SK-N-SH (cell line): ENCODE results near the gene ARIH2. TPM values are rescaled to one million over a fixed set of nuclear protein-coding genes. Genes with fewer than 3 reads are reported as not detected.

Source experiments
- CTCF ChIA-PET: fragments of 300-600, 350-600 bp; formaldehyde crosslinking; extraction: SDS; loops from one replicate; lab custom pipeline; 2021; lab: Yijun Ruan, JAX
- POLR2A ChIA-PET: fragments of 350-600 bp; sonication (Branson Sonifier 250); formaldehyde crosslinking; extraction: SDS; loops from one replicate; lab custom pipeline; 2020; ENCODE audit warnings: antibody characterized with exemption, inconsistent platforms; lab: Yijun Ruan, JAX
- DNase-seq: peaks from one replicate; pipeline ENCODE4 v3.0.0; 2012
- H2AFZ ChIP-seq: fragments of 200-600 bp; sonication (generic); 2 replicates; pipeline ENCODE4 v1.8.1; 2016; ENCODE audit warnings: antibody characterized with exemption, mild to moderate bottlenecking, low read depth
- H3F3A ChIP-seq: fragments of 200-600 bp; sonication (generic); replicated peaks from 2 replicates; pipeline ENCODE3; 2016; ENCODE audit warnings: antibody characterized with exemption, mild to moderate bottlenecking; ENCODE audit not compliant: insufficient read depth
- H3K27ac ChIP-seq, 2 experiments: fragments of 200-500 bp in 1 of 2; fragments of 200-600 bp in 1 of 2; sonication (Bioruptor generic) in 1 of 2; sonication (generic), shearing (Covaris generic) in 1 of 2; 2 replicates each; pipeline versions ENCODE4 v1.5.1 to v1.6.1; 2014 to 2016; ENCODE audit warnings: low read depth in 2 of 2, inconsistent platforms in 1 of 2, low read length in 1 of 2, mild to moderate bottlenecking in 1 of 2, mixed read lengths in 1 of 2
- H3K27me3 ChIP-seq: fragments of 200-600 bp; sonication (generic), shearing (Covaris generic); 2 replicates; pipeline ENCODE4 v1.6.1; 2016; ENCODE audit warnings: mixed run types; ENCODE audit not compliant: insufficient read depth
- H3K36me3 ChIP-seq, 2 experiments: fragments of 200-500 bp in 1 of 2; fragments of 200-600 bp in 1 of 2; sonication (Bioruptor generic) in 1 of 2; sonication (generic) in 1 of 2; replicated peaks in 1 of 2; 2 replicates each; pipeline versions ENCODE3 to v1.5.1; 2014 to 2016; ENCODE audit warnings: low read length in 1 of 2, mild to moderate bottlenecking in 1 of 2; ENCODE audit not compliant: insufficient read depth in 2 of 2, control insufficient read depth in 1 of 2
- H3K4me1 ChIP-seq, 2 experiments: fragments of 200-500 bp in 1 of 2; fragments of 200-600 bp in 1 of 2; sonication (Bioruptor generic) in 1 of 2; sonication (generic), shearing (Covaris generic) in 1 of 2; 2 replicates each; pipeline versions ENCODE4 v1.5.1 to v1.6.1; 2014 to 2016; ENCODE audit warnings: low read depth in 1 of 2, low read length in 1 of 2, mixed run types in 1 of 2; ENCODE audit not compliant: insufficient read depth in 2 of 2, control insufficient read depth in 1 of 2
- H3K4me2 ChIP-seq: fragments of 200-600 bp; sonication (generic), shearing (Covaris generic); 2 replicates; pipeline ENCODE4 v1.6.1; 2017; ENCODE audit warnings: mixed run types
- H3K4me3 ChIP-seq, 2 experiments: fragments of 200-500 bp in 1 of 2; fragments of 200-600 bp in 1 of 2; sonication (Bioruptor generic) in 1 of 2; sonication (generic), shearing (Covaris generic) in 1 of 2; 2 replicates each; pipeline versions ENCODE4 v1.5.1 to v1.8.1; 2014 to 2016; ENCODE audit warnings: low read depth in 2 of 2, inconsistent platforms in 1 of 2, low read length in 1 of 2, mild to moderate bottlenecking in 1 of 2, mixed read lengths in 1 of 2, moderate library complexity in 1 of 2
- H3K79me2 ChIP-seq: fragments of 200-600 bp; sonication (generic); 2 replicates; pipeline ENCODE4 v1.8.1; 2017; ENCODE audit warnings: mild to moderate bottlenecking; ENCODE audit not compliant: insufficient read depth
- H3K9ac ChIP-seq: fragments of 200-600 bp; sonication (generic); 2 replicates; pipeline ENCODE4 v1.6.1; 2017; ENCODE audit warnings: mixed run types
- H3K9me2 ChIP-seq: fragments of 200-600 bp; sonication (generic); 2 replicates; pipeline ENCODE4 v1.6.1; 2017; ENCODE audit warnings: mixed run types
- H3K9me3 ChIP-seq: fragments of 200-600 bp; sonication (generic); 2 replicates; pipeline ENCODE4 v1.6.1; 2017; ENCODE audit warnings: mixed run types, mild to moderate bottlenecking, moderate library complexity
- H4K20me1 ChIP-seq: fragments of 200-600 bp; sonication (generic); 2 replicates; pipeline ENCODE4 v1.6.1; 2017; ENCODE audit warnings: mild to moderate bottlenecking, mixed run types; ENCODE audit not compliant: insufficient read depth
- CHD2 ChIP-seq: fragments of 150-350 bp; IDR thresholded peaks from 2 replicates; pipeline ENCODE4 v1.6.1; 2018; ENCODE audit warnings: low read length; ENCODE audit not compliant: partially characterized antibody
- ELF1 ChIP-seq: IDR thresholded peaks from 2 replicates; pipeline ENCODE4 v1.4.0; 2012
- FOSL2 ChIP-seq: IDR thresholded peaks from 2 replicates; pipeline ENCODE4 v1.4.0; 2012; ENCODE audit warnings: low read depth, mild to moderate bottlenecking, moderate library complexity, borderline replicate concordance
- FOXJ3 ChIP-seq: sonication (generic); formaldehyde crosslinking; IDR thresholded peaks from 2 replicates; pipeline ENCODE4 v1.5.1; 2020; ENCODE audit warnings: mild to moderate bottlenecking, missing genetic modification reagents
- JUND ChIP-seq: IDR thresholded peaks from 2 replicates; pipeline ENCODE4 v1.4.0; 2012
- NFIC ChIP-seq: IDR thresholded peaks from 2 replicates; pipeline ENCODE4 v1.4.0; 2012; ENCODE audit warnings: borderline replicate concordance
- NRF1 ChIP-seq: IDR thresholded peaks from 2 replicates; pipeline ENCODE4 v1.6.1; 2012; ENCODE audit warnings: low read depth, mild to moderate bottlenecking, low read length
- PBX3 ChIP-seq: IDR thresholded peaks from 2 replicates; pipeline ENCODE4; 2012
- RAD21 ChIP-seq: IDR thresholded peaks from 2 replicates; pipeline ENCODE4 v1.6.1; 2012; ENCODE audit warnings: mild to moderate bottlenecking, low read length
- RFX5 ChIP-seq: IDR thresholded peaks from 2 replicates; pipeline ENCODE4 v1.6.1; 2012; ENCODE audit warnings: mild to moderate bottlenecking, improper control_type of control experiment, low read length
- TCF12 ChIP-seq: IDR thresholded peaks from 2 replicates; pipeline ENCODE4 v1.4.0; 2012
- TEAD4 ChIP-seq: IDR thresholded peaks from 2 replicates; pipeline ENCODE4 v1.4.0; 2012; ENCODE audit warnings: mild to moderate bottlenecking, borderline replicate concordance; ENCODE audit not compliant: insufficient read depth
- USF1 ChIP-seq: IDR thresholded peaks from 2 replicates; pipeline ENCODE4 v1.4.0; 2012; ENCODE audit warnings: low read depth, borderline replicate concordance
- USF2 ChIP-seq: fragments of 150-350 bp; IDR thresholded peaks from 2 replicates; pipeline ENCODE4 v1.6.1; 2017; ENCODE audit warnings: antibody characterized with exemption, low read length, low read depth, borderline replicate concordance
- YY1 ChIP-seq: IDR thresholded peaks from 2 replicates; pipeline ENCODE4 v1.4.0; 2012; ENCODE audit warnings: low read depth, mild to moderate bottlenecking
- WGBS: methylation state at CpG from one replicate; pipeline ENCODE4 v1.1.6; 2017; ENCODE audit warnings: low lambda C conversion rate; 5-methylcytosine and 5-hydroxymethylcytosine counted together
- polyA plus RNA-seq, 3 experiments: library from polyadenylated mRNA; depleted of rRNA; stranded (reverse); fragments of >200 nt; gene quantifications; 2 replicates each; pipeline ENCODE4 v1.2.3, GENCODE V29; 2012

ARIH2 gene
- polyA plus RNA-seq, 1 of the 3 experiments (the other 2 are of a cell fraction): 69.7 TPM

GRCh38 chr3:48970586-48970985, 51.9 kb downstream of the ARIH2 start:
- H3K27me3 ChIP-seq: no peaks in the 10 kb centered on the region
- H3K9me2 ChIP-seq: no peaks in the 10 kb centered on the region
- no peak overlapping the region for H2AFZ ChIP-seq
- H3F3A ChIP-seq: no peaks in the 10 kb centered on the region
- no peaks in the 10 kb centered on the region for H3K9me3 ChIP-seq
- H3K27ac ChIP-seq: no peak overlapping the region
- WGBS: 97% methylated on average over 4 of the region's 6 CpGs
- no peaks in the 10 kb centered on the region; the same call in 1 of the 2 replicates for H3K79me2 ChIP-seq
- CTCF ChIA-PET: interaction anchor here (1.0 to 1.2 kb wide), 2 partner anchors 9 to 96 kb away, joined by 3 read pairs; no protein-coding TSS in a partner anchor
- H3K4me2 ChIP-seq: no peak overlapping the region
- no peak for TF ChIP-seq TCF12
- TF ChIP-seq NRF1: no peak
- TF ChIP-seq JUND: no peak
- no peak overlapping the region for H3K4me3 ChIP-seq
- DNase-seq: no peak
- H4K20me1 ChIP-seq: no peaks in the 10 kb centered on the region
- POLR2A ChIA-PET: no interaction called here
- H3K9ac ChIP-seq: no peak overlapping the region
- no peaks in the 10 kb centered on the region for H3K4me1 ChIP-seq
- peaks cover 58 to 68% of the 10 kb centered on the region in 2 experiments for H3K36me3 ChIP-seq

- CTCF ChIA-PET: interaction anchor here (1.4 kb wide), 1 partner anchor 13 kb away, joined by 9 read pairs; no protein-coding TSS in a partner anchor
Observed at GRCh38 chr3:48974076-48974864, 55.6 kb downstream of the ARIH2 start.

More at GRCh38 chr3:48974076-48974864, 55.6 kb downstream of the ARIH2 start:
- WGBS: 96% methylated on average over 9 of the region's 10 CpGs
- Histone ChIP-seq H3K4me3 (no peak overlapping the region), H4K20me1 (no peaks in the 10 kb centered on the region), H3K4me1 (no peaks in the 10 kb centered on the region), H3K9me2 (no peaks in the 10 kb centered on the region), H3F3A (no peaks in the 10 kb centered on the region), H3K9ac (no peak overlapping the region), H3K79me2 (no peaks in the 10 kb centered on the region; the same call in 1 of the 2 replicates), H3K27ac (no peak overlapping the region), H3K4me2 (no peak overlapping the region), H3K9me3 (no peaks in the 10 kb centered on the region), H3K27me3 (no peaks in the 10 kb centered on the region), H2AFZ (no peak overlapping the region), H3K36me3 (peaks cover 61 to 71% of the 10 kb centered on the region in 2 experiments)
- no peak for TF ChIP-seq RAD21
- no peak for TF ChIP-seq PBX3
- no peak for TF ChIP-seq USF1
- TF ChIP-seq CHD2: no peak
- TF ChIP-seq YY1: no peak
- no peak for TF ChIP-seq JUND
- TF ChIP-seq ELF1: no peak
- no peak for TF ChIP-seq FOXJ3 (CRISPR knock-in tag)
- no peak for TF ChIP-seq TEAD4
- TF ChIP-seq RFX5: no peak
- TF ChIP-seq NFIC: no peak
- TF ChIP-seq FOSL2: no peak
- no peak for TF ChIP-seq USF2
- POLR2A ChIA-PET: no interaction called here
- DNase-seq: no peak
